ENCODE results near the gene COL25A1. TPM values are rescaled to one million over a fixed set of nuclear protein-coding genes. Genes with fewer than 3 reads are reported as not detected.

COL25A1 gene
- total and polyA plus RNA-seq, 2 donors (not counting 3 experiments of a cell fraction or from before 2014, with no cell fraction given), result 0.21 to 3.5 TPM

- H3K4me2 ChIP-seq (ENCODE audit: insufficient read depth, low read length), result no peak overlapping the region
Observed at GRCh38 chr4:109067508-109068235, 234.8 kb downstream of the COL25A1 start.

More at GRCh38 chr4:109067508-109068235, 234.8 kb downstream of the COL25A1 start:
- H3K4me1 ChIP-seq (ENCODE audit: control insufficient read depth, extremely low read depth, insufficient read depth, low read length), result no peaks in the 10 kb centered on the region
- DNase-seq (ENCODE audit: low read depth, low spot score) (no peak), FAIRE-seq (no peak)
- H4K20me1 ChIP-seq (replicated peaks; ENCODE audit: control insufficient read depth, extremely low read depth, insufficient read depth, low read length), result no peaks in the 10 kb centered on the region
- intact Hi-C loops (cut with micrococcal nuclease), result no loop called here
- H3K27ac ChIP-seq (ENCODE audit: insufficient read depth, low read depth, low read length), result no peak overlapping the region
- no peaks in the 10 kb centered on the region for H3K36me3 ChIP-seq (ENCODE audit: control insufficient read depth in 2 of 2, extremely low read depth in 1 of 2, insufficient read depth in 2 of 2, low read length in 2 of 2)
- BruUV-seq (replicated peaks), result no TSS peak
- peaks cover 0 to 2% of the 10 kb centered on the region in 2 experiments for H3K27me3 ChIP-seq (ENCODE audit: control insufficient read depth in 2 of 2, insufficient read depth in 2 of 2, low read length in 2 of 2)
- no peaks in the 10 kb centered on the region for H3K79me2 ChIP-seq (ENCODE audit: control insufficient read depth, insufficient read depth, low read length)
- TF ChIP-seq POLR2A (IDR thresholded peaks at IDR 0.05; ENCODE audit: low read depth, low read length) (no peak), JUN (IDR thresholded peaks at IDR 0.05; ENCODE audit: borderline replicate concordance, insufficient read depth, insufficient read length, low read depth) (no peak), FOS (IDR thresholded peaks at IDR 0.05; ENCODE audit: borderline replicate concordance, insufficient read depth, low read length) (no peak), MYC (IDR thresholded peaks at IDR 0.05; ENCODE audit: low read depth, low read length) (no peak), EZH2 (IDR thresholded peaks at IDR 0.05; ENCODE audit: borderline replicate concordance, low read depth, low read length, severe bottlenecking) (no peak), MAX (IDR thresholded peaks at IDR 0.05; ENCODE audit: insufficient read depth, insufficient read length) (no peak), GATA2 (IDR thresholded peaks at IDR 0.05; ENCODE audit: insufficient read depth, insufficient read length, low read depth, low read length) (no peak), CTCF (IDR thresholded peaks at IDR 0.05; ENCODE audit: extremely low read depth in 1 of 2, insufficient read depth in 1 of 2, low read depth in 1 of 2, low read length in 2 of 2) (no peak), POLR2AphosphoS5 (IDR thresholded peaks at IDR 0.05; ENCODE audit: insufficient read depth, low read depth, low read length) (no peak)
- no peak overlapping the region for H3K9ac ChIP-seq (replicated peaks; ENCODE audit: extremely low read depth, insufficient read depth, low read length)
- H3K9me1 ChIP-seq (replicated peaks; ENCODE audit: control insufficient read depth, extremely low read depth, insufficient read depth, low read length), result no peaks in the 10 kb centered on the region
- H2AFZ ChIP-seq (ENCODE audit: low read depth, low read length), result no peak overlapping the region
- CTCF ChIA-PET, result no interaction called here
- dilution Hi-C loops (cut with MboI; ENCODE audit: extremely low pct_ligation_motif_present, low sequenced_read_pairs), result no loop called here
- H3K4me3 ChIP-seq (replicated peaks in 1 of 3; ENCODE audit: insufficient read depth in 1 of 3, low read depth in 1 of 3, low read length in 3 of 3), result no peak overlapping the region
- POLR2A ChIA-PET, result no interaction called here
- H3K9me3 ChIP-seq (replicated peaks; ENCODE audit: control insufficient read depth, insufficient read depth, low read length), result no peaks in the 10 kb centered on the region
